Keratinocyte (primary cell): Measurements from ENCODE around the gene BNIP5.

Experiments used
- EZH2 ChIP-seq: IDR thresholded peaks from one replicate; pipeline ENCODE4 v1.6.1; 2012; ENCODE audit warnings: inconsistent platforms, mild to moderate bottlenecking, low read length, moderate library complexity
- TF ChIP-seq, protein P1 (sequence below), 3 experiments: IDR thresholded peaks in 1 of 3; conservative IDR thresholded peaks in 1 of 3; optimal IDR thresholded peaks in 1 of 3; 2 replicates in 2 of 3; 3 replicates in 1 of 3; pipeline versions ENCODE3 to v1.5.1; 2011; ENCODE audit warnings: low read length in 3 of 3, mild to moderate bottlenecking in 3 of 3, moderate library complexity in 2 of 3, control low read depth in 1 of 3, inconsistent platforms in 1 of 3; ENCODE audit not compliant: insufficient read depth in 2 of 3; ENCODE audit errors: extremely low read depth in 1 of 3

DNA sequence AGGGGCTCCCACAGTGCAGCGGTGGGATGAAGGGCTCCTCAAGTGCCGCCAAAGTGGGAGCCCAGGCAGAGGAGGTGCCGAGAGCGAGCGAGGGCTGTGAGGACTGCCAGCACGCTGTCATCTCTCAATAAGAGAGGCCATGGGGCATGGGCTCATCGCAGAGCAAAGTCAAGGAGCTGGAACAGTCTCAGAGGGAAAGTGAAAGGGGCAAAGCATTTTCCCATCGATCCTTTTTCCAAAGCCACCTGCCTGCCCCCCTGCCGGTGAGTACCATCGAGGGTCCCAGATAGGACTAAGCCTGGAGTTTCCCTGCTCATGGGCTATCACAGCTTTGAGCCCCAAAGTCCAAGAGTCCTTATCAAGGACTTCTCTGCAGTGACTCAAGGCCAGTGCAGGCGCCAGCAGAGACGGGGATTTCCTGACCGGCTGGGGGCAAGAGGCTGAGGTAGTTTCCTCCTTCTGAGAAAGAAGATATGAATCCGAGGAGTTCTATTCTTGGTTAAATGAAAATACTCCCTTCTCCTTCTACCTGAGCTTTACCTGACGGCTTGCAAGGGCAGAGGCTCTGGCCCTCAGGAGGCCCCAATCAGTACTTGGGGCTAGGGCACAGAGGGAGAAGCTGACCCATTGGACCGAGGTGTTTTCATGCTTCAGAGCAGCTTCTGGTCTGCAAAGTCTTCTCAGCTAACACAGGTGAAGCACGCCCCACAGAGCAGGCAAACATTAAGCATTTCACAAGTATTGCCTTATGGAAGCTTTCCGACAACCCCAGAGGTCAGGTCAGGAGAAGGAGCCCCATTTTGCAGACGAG, 28.2 kb upstream of the BNIP5 start:
- TF ChIP-seq, protein P1, sequence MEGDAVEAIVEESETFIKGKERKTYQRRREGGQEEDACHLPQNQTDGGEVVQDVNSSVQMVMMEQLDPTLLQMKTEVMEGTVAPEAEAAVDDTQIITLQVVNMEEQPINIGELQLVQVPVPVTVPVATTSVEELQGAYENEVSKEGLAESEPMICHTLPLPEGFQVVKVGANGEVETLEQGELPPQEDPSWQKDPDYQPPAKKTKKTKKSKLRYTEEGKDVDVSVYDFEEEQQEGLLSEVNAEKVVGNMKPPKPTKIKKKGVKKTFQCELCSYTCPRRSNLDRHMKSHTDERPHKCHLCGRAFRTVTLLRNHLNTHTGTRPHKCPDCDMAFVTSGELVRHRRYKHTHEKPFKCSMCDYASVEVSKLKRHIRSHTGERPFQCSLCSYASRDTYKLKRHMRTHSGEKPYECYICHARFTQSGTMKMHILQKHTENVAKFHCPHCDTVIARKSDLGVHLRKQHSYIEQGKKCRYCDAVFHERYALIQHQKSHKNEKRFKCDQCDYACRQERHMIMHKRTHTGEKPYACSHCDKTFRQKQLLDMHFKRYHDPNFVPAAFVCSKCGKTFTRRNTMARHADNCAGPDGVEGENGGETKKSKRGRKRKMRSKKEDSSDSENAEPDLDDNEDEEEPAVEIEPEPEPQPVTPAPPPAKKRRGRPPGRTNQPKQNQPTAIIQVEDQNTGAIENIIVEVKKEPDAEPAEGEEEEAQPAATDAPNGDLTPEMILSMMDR (optimal IDR thresholded peaks at IDR 0.05 in 1 of 3, IDR thresholded peaks at IDR 0.05 in 1 of 3, conservative IDR thresholded peaks at IDR 0.05 in 1 of 3; ENCODE audit: extremely low read depth in 1 of 3, insufficient read depth in 2 of 3, low read length in 3 of 3): no peak
- TF ChIP-seq EZH2: no peak
